AG04450 (cell line): Measurements from ENCODE around the gene HP. TPM values are rescaled to one million over a fixed set of nuclear protein-coding genes. Genes with fewer than 3 reads are reported as not detected.

Experiments
- CTCF ChIA-PET: fragments of 300-600, 350-600 bp; formaldehyde crosslinking; extraction: SDS; loops from one replicate; lab custom pipeline; 2022; ENCODE audit warnings: antibody characterized with exemption, inconsistent platforms; lab: Charles Lee
- POLR2A ChIA-PET: fragments of 350-600 bp; formaldehyde crosslinking; extraction: SDS; loops from one replicate; lab custom pipeline; 2021; ENCODE audit warnings: antibody characterized with exemption, inconsistent platforms; lab: Yijun Ruan, JAX
- DNase-seq: peaks from one replicate; pipeline ENCODE4 v3.0.0-alpha.2; 2011; ENCODE audit warnings: low read depth, low spot score
- H3K27ac ChIP-seq: one replicate; pipeline ENCODE4 v1.5.1; 2012; ENCODE audit warnings: low read depth, low read length, control low read depth
- H3K27me3 ChIP-seq: one replicate; pipeline ENCODE4 v1.6.0; 2012; ENCODE audit warnings: low read length; ENCODE audit not compliant: control insufficient read depth, insufficient read depth
- H3K4me3 ChIP-seq: 2 replicates; pipeline ENCODE4 v1.5.1; 2011; ENCODE audit warnings: mild to moderate bottlenecking, low read depth, low read length, control low read depth
- H3K9me3 ChIP-seq: 2 replicates; pipeline ENCODE4 v1.5.1; 2012; ENCODE audit warnings: low read length; ENCODE audit not compliant: control insufficient read depth, insufficient read depth
- polyA plus RNA-seq: library from polyadenylated mRNA; depleted of rRNA; stranded (reverse); fragments of >200 nt; gene quantifications from 2 replicates; pipeline ENCODE4 v1.2.3, GENCODE V29; 2011
- TF ChIP-seq, protein P1 (sequence below): IDR thresholded peaks from 2 replicates; pipeline ENCODE4 v1.5.1; 2011; ENCODE audit warnings: low read depth, low read length, control low read depth, inconsistent platforms

The HP gene
- polyA plus RNA-seq, 1 experiment, result not detected

DNA sequence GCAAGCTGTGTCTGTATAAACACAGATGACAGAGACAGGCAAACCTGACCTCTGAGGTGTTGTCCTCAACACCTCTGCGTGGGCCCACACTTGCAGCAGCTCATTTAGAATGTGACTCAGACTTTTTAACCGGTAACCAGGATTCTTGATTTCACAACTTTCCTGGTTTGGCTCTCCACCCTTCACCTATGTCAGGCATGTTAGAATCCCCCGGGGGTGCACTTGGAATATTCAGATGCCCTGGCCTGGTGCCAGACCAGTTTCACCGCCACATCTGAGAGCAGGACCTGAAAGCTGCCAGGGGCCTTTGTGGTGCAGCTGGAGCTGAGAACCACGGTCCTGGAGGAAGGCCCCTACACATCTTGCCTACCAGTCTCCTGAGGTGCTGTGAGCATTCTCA lies 40.9 kb upstream of the HP start:
- ChIA-PET POLR2A (no interaction called here), CTCF (no interaction called here)
- Histone ChIP-seq H3K9me3 (no peaks in the 10 kb centered on the region; the same call in 1 of the 2 replicates), H3K4me3 (no peak overlapping the region), H3K27ac (no peak overlapping the region), H3K27me3 (no peaks in the 10 kb centered on the region)
- TF ChIP-seq, protein P1, sequence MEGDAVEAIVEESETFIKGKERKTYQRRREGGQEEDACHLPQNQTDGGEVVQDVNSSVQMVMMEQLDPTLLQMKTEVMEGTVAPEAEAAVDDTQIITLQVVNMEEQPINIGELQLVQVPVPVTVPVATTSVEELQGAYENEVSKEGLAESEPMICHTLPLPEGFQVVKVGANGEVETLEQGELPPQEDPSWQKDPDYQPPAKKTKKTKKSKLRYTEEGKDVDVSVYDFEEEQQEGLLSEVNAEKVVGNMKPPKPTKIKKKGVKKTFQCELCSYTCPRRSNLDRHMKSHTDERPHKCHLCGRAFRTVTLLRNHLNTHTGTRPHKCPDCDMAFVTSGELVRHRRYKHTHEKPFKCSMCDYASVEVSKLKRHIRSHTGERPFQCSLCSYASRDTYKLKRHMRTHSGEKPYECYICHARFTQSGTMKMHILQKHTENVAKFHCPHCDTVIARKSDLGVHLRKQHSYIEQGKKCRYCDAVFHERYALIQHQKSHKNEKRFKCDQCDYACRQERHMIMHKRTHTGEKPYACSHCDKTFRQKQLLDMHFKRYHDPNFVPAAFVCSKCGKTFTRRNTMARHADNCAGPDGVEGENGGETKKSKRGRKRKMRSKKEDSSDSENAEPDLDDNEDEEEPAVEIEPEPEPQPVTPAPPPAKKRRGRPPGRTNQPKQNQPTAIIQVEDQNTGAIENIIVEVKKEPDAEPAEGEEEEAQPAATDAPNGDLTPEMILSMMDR, result no peak
- no peak for DNase-seq

- TF ChIP-seq, protein P1, result no peak
- no peak overlapping the region for H3K27ac ChIP-seq
- no peak overlapping the region for H3K4me3 ChIP-seq
- no peaks in the 10 kb centered on the region for H3K9me3 ChIP-seq
- ChIA-PET CTCF (no interaction called here), POLR2A (no interaction called here)
- no peak for DNase-seq
- H3K27me3 ChIP-seq, result no peaks in the 10 kb centered on the region
These were observed 40.3 kb upstream of the HP start for GRCh38 chr16:72013888-72014581.

DNA sequence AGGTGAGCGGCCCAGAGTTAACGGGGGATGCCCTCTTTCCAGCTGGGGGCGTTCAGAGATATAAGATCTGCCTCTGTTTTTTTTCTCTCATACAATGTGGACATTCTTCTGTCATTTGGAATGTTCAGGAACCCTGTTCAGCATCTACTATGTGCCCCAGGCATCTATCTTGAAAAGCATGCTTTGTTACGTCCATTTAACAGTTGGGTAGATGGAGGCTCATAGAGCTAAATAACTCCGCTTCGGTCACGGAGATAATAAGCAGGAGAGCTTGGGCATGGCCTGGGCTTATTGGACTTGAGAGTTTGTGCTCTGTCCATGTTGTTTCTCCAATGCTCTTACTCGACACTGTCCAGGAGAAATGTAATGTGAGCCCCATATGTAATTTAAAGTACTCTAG lies 39.6 kb upstream of the HP start:
- Histone ChIP-seq H3K27ac (no peak overlapping the region), H3K9me3 (no peaks in the 10 kb centered on the region), H3K27me3 (no peaks in the 10 kb centered on the region), H3K4me3 (no peak overlapping the region)
- TF ChIP-seq, protein P1, result no peak
- no peak for DNase-seq
- POLR2A ChIA-PET, result no interaction called here
- CTCF ChIA-PET, result no interaction called here

- TF ChIP-seq, protein P1, result no peak
- Histone ChIP-seq H3K9me3 (no peaks in the 10 kb centered on the region), H3K27ac (no peak overlapping the region), H3K27me3 (no peaks in the 10 kb centered on the region), H3K4me3 (no peak overlapping the region)
- DNase-seq, result no peak
- ChIA-PET CTCF (no interaction called here), POLR2A (no interaction called here)
These were observed 39.2 kb upstream of the HP start for GRCh38 chr16:72015124-72015523.

- ChIA-PET POLR2A (no interaction called here), CTCF (interaction anchor here (1.1 kb wide), 1 partner anchor 57 kb away, joined by 3 read pairs; no protein-coding TSS in a partner anchor)
- Histone ChIP-seq H3K27ac (no peak overlapping the region), H3K27me3 (no peaks in the 10 kb centered on the region), H3K9me3 (no peaks in the 10 kb centered on the region), H3K4me3 (no peak overlapping the region)
- DNase-seq, result no peak
- TF ChIP-seq, protein P1, result no peak
These were observed 35.8 kb upstream of the HP start for GRCh38 chr16:72018470-72018869.
